Choroid plexus epithelial cell (primary cell): ENCODE measurements around the gene SALL4.

ENCODE experiments used
- DNase-seq: peaks from one replicate; pipeline ENCODE4 v3.0.0-alpha.2; 2010; ENCODE audit warnings: low read depth
- H3K4me3 ChIP-seq: 2 replicates; pipeline ENCODE4 v1.5.1; 2011; ENCODE audit warnings: low read depth, mild to moderate bottlenecking, control low read depth, low read length, moderate library complexity
- CTCF ChIP-seq: conservative IDR thresholded peaks from 2 replicates; pipeline ENCODE4 v1.5.1; 2011; ENCODE audit warnings: low read depth, mild to moderate bottlenecking, control low read depth, inconsistent platforms, low read length, moderate library complexity

The SALL4 gene

GRCh38 chr20:51797357-51798025 is 4.8 kb downstream of the SALL4 start:
- no peak for TF ChIP-seq CTCF
- H3K4me3 ChIP-seq: no peak overlapping the region
- DNase-seq: peak; percentile 40

GRCh38 chr20:51796340-51796739 is 6.0 kb downstream of the SALL4 start:
- H3K4me3 ChIP-seq: no peak overlapping the region
- DNase-seq: no peak
- TF ChIP-seq CTCF: no peak

GRCh38 chr20:51792960-51793359 is 9.4 kb downstream of the SALL4 start:
- DNase-seq: no peak
- no peak for TF ChIP-seq CTCF
- H3K4me3 ChIP-seq: no peak overlapping the region

GRCh38 chr20:51791626-51792025 is 10.7 kb downstream of the SALL4 start:
- DNase-seq: no peak
- H3K4me3 ChIP-seq: no peak overlapping the region
- no peak for TF ChIP-seq CTCF

GRCh38 chr20:51790256-51790655 is 12.1 kb downstream of the SALL4 start:
- H3K4me3 ChIP-seq: no peak overlapping the region
- no peak for DNase-seq
- no peak for TF ChIP-seq CTCF

GRCh38 chr20:51789434-51789833 is 12.9 kb downstream of the SALL4 start:
- DNase-seq: no peak
- no peak for TF ChIP-seq CTCF
- no peak overlapping the region for H3K4me3 ChIP-seq

- no peak for DNase-seq
- TF ChIP-seq CTCF: no peak
- H3K4me3 ChIP-seq: no peak overlapping the region
These were observed 13.5 kb downstream of the SALL4 start for GRCh38 chr20:51788822-51789221.
